PFSK-1 (cell line): ENCODE results near the gene ITPRID1.

ENCODE experiments used
- FOXP2 ChIP-seq: optimal IDR thresholded peaks from 2 replicates; pipeline ENCODE3; 2011; ENCODE audit warnings: borderline replicate concordance, control low read depth, inconsistent platforms; ENCODE audit not compliant: insufficient read depth; ENCODE audit errors: extremely low read length, extremely low read depth
- POLR2AphosphoS5 ChIP-seq: IDR thresholded peaks from 2 replicates; pipeline ENCODE4 v1.6.1; 2012; ENCODE audit warnings: low read depth, mild to moderate bottlenecking, control low read depth, low read length, moderate library complexity
- SIN3A ChIP-seq: IDR thresholded peaks from 2 replicates; pipeline ENCODE4 v1.6.1; 2012; ENCODE audit warnings: mild to moderate bottlenecking, low read length, moderate library complexity, borderline replicate concordance; ENCODE audit not compliant: insufficient read depth
- TAF1 ChIP-seq: IDR thresholded peaks from 2 replicates; pipeline ENCODE4 v1.6.1; 2012; ENCODE audit warnings: low read length, control low read depth, borderline replicate concordance; ENCODE audit not compliant: insufficient read depth
- TF ChIP-seq, protein P1 (sequence below), 2 experiments: IDR thresholded peaks; 2 replicates each; pipeline versions ENCODE4 v1.6.1 to v1.8.0; 2011 to 2012; ENCODE audit warnings: low read depth in 2 of 2, low read length in 2 of 2, control low read depth in 1 of 2, inconsistent platforms in 1 of 2, mild to moderate bottlenecking in 1 of 2, moderate library complexity in 1 of 2; ENCODE audit not compliant: insufficient read depth in 1 of 2

Gene ITPRID1

DNA sequence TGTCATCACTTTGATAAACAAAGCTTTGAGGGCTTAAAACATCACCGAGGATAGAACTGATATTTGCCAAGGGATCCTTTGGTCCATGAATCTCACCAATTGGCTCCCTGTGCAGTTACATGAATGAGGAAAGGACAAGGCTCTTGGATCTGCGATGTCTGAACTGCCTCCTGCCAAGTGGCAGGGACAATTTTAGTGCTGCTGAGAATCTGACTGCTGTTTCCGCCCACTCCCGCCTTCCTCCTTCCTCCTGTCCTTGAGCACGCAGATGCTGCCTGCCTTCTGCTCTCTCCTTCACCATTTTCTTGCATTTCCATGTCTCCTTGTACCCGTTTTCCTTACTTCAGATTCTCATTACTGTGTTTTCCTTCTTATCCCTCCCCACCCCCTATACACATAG lies 26.8 kb upstream of the ITPRID1 start:
- no peak for TF ChIP-seq POLR2AphosphoS5
- TF ChIP-seq SIN3A = no peak
- no peak for TF ChIP-seq TAF1
- TF ChIP-seq FOXP2 = no peak
- TF ChIP-seq, protein P1, sequence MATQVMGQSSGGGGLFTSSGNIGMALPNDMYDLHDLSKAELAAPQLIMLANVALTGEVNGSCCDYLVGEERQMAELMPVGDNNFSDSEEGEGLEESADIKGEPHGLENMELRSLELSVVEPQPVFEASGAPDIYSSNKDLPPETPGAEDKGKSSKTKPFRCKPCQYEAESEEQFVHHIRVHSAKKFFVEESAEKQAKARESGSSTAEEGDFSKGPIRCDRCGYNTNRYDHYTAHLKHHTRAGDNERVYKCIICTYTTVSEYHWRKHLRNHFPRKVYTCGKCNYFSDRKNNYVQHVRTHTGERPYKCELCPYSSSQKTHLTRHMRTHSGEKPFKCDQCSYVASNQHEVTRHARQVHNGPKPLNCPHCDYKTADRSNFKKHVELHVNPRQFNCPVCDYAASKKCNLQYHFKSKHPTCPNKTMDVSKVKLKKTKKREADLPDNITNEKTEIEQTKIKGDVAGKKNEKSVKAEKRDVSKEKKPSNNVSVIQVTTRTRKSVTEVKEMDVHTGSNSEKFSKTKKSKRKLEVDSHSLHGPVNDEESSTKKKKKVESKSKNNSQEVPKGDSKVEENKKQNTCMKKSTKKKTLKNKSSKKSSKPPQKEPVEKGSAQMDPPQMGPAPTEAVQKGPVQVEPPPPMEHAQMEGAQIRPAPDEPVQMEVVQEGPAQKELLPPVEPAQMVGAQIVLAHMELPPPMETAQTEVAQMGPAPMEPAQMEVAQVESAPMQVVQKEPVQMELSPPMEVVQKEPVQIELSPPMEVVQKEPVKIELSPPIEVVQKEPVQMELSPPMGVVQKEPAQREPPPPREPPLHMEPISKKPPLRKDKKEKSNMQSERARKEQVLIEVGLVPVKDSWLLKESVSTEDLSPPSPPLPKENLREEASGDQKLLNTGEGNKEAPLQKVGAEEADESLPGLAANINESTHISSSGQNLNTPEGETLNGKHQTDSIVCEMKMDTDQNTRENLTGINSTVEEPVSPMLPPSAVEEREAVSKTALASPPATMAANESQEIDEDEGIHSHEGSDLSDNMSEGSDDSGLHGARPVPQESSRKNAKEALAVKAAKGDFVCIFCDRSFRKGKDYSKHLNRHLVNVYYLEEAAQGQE (IDR thresholded peaks at IDR 0.05; ENCODE audit: insufficient read depth in 1 of 2, low read depth in 2 of 2, low read length in 2 of 2) = no peak

DNA sequence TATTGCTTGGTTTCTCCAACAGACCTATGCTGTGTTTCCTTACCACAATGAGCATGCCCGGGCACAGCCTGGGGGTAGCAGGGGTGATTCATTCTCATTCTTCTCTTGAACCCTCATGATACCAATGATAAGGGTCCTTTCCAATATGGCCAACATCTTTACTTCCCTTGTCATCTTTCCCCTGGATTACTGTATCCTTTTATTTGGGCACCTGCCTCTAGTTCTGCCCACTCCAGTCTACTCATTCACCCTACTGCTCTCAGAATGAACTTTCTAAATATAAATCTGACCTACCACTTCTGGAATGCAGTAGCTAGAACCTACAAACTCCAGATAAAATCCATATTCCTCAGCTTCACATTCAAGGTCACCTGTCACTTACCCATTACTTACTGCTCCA lies 26.4 kb upstream of the ITPRID1 start:
- no peak for TF ChIP-seq POLR2AphosphoS5
- TF ChIP-seq FOXP2 = no peak
- TF ChIP-seq TAF1 = no peak
- TF ChIP-seq SIN3A = no peak
- TF ChIP-seq, protein P1 (IDR thresholded peaks at IDR 0.05; ENCODE audit: insufficient read depth in 1 of 2, low read depth in 2 of 2, low read length in 2 of 2) = no peak

DNA sequence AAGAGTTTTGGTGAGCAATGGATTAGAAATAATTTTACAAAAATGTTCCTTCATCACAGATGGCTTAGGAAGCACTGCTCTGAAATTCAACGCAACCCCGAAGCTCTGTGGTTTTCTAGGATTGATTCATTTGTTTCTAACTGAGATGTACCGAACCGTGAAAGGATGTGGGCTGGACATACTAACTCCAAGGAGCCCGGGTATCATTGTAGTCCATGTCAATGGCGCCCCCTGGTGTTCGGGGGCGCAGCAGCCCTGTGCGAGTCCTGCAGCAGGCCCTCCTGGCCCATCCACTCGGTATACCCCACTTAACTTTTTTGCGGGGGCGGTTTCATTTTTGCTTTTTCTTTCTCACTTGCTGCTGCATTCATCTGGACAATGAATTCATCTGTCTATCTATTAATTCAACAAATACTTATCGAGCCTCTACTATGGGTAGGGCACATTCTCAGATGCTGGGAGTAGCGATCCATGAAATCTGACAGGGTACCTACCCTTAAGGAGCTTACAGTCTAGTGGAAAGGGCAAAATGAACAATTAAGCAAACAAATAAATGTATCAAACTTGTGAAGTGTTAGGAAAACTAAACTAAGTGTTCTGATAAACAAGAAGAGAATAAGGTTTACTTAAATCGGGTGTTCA lies 25.2 kb upstream of the ITPRID1 start:
- TF ChIP-seq FOXP2 = no peak
- TF ChIP-seq TAF1 = no peak
- TF ChIP-seq, protein P1 (IDR thresholded peaks at IDR 0.05; ENCODE audit: insufficient read depth in 1 of 2, low read depth in 2 of 2, low read length in 2 of 2) = no peak
- no peak for TF ChIP-seq POLR2AphosphoS5
- no peak for TF ChIP-seq SIN3A

DNA sequence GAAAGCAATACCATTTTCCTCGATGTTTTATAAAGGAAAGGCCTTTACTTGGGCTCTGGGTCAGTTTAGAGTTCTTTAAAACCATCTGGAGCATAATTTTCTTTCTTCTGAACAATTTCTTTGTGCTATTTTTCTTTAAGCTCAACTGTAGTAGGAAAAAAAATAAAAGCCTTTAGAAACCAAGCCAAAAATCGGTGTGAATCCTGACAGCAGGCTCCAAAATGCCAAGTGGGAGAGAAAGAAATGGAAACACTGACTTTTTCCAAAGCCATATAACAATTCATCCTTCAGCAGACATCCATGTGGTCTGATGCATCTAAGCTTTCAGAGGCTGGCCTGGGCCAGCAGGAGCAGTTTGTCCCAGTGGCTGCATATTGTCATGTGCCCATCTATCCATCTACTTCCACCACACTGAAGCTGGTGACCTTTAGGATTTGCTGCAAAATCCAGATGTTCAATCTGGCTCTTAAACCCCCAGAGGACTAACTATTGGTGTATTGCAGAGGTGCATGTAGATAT lies 23.0 kb upstream of the ITPRID1 start:
- TF ChIP-seq, protein P1 (IDR thresholded peaks at IDR 0.05; ENCODE audit: insufficient read depth in 1 of 2, low read depth in 2 of 2, low read length in 2 of 2) = no peak
- no peak for TF ChIP-seq SIN3A
- no peak for TF ChIP-seq TAF1
- TF ChIP-seq FOXP2 = no peak
- TF ChIP-seq POLR2AphosphoS5 = no peak
